HepG2 (cell line): Measurements from ENCODE around the gene MVK. TPM values are rescaled to one million over a fixed set of nuclear protein-coding genes. Genes with fewer than 3 reads are reported as not detected.

Source experiments
- ATAC-seq: fragments of 200-7000 bp; cut with Tn5 transposase; 3 replicates; pipeline ENCODE4 v1.9.1; 2020; ENCODE audit warnings: mild to moderate bottlenecking, moderate library complexity
- BruUV-seq: library from RNA; stranded (reverse); fragments of 400-500 nt; replicated peaks from 2 replicates; lab custom pipeline; 2021; lab: Mats Ljungman, UMichigan
- CTCF ChIA-PET: fragments of 300-600 bp; formaldehyde crosslinking; extraction: SDS; loops from one replicate; lab custom pipeline; 2021; ENCODE audit warnings: low total read pairs, inconsistent platforms, low intra/inter-chr PET ratio; lab: Yijun Ruan, JAX
- POLR2A ChIA-PET: fragments of 350-600 bp; sonication (Branson Sonifier 250); formaldehyde crosslinking; loops from one replicate; lab custom pipeline; 2020; ENCODE audit warnings: antibody characterized with exemption, inconsistent platforms; lab: Yijun Ruan, JAX
- DNase-seq: peaks from one replicate; pipeline ENCODE4 v3.0.0-alpha.2; 2015; ENCODE audit warnings: low spot score
- FAIRE-seq: peaks from 3 replicates; lab custom pipeline; 2011; peaks lifted over from hg19 to GRCh38; lab: Jason Lieb, UNC
- H2AFZ ChIP-seq: one replicate; pipeline ENCODE4 v1.6.1; 2011; ENCODE audit warnings: low read length, inconsistent platforms
- H3K27ac ChIP-seq: fragments of 300-600 bp; 3 replicates; pipeline ENCODE4 v1.8.0; 2011; ENCODE audit warnings: mixed run types, mild to moderate bottlenecking, mixed read lengths, low read length, inconsistent platforms; ENCODE audit not compliant: insufficient read depth; ENCODE audit errors: extremely low read length
- H3K27me3 ChIP-seq, 2 experiments: fragments of 200-600 bp in 1 of 2; 2 replicates in 1 of 2; 3 replicates in 1 of 2; pipeline versions ENCODE4 v1.6.0 to v1.8.0; 2011; ENCODE audit warnings: low read length in 2 of 2, mild to moderate bottlenecking in 2 of 2, moderate library complexity in 2 of 2, inconsistent platforms in 1 of 2; ENCODE audit not compliant: insufficient read depth in 2 of 2, control insufficient read depth in 1 of 2
- H3K36me3 ChIP-seq, 2 experiments: fragments of 200-600 bp in 1 of 2; replicated peaks in 1 of 2; 2 replicates in 1 of 2; 3 replicates in 1 of 2; pipeline versions ENCODE4 v1.5.1 to v1.8.0; 2011; ENCODE audit warnings: low read length in 2 of 2, inconsistent platforms in 1 of 2; ENCODE audit not compliant: insufficient read depth in 2 of 2, control insufficient read depth in 1 of 2
- H3K4me1 ChIP-seq: 2 replicates; pipeline ENCODE4 v1.5.1; 2012; ENCODE audit warnings: low read length, inconsistent platforms; ENCODE audit not compliant: insufficient read depth
- H3K4me2 ChIP-seq: 2 replicates; pipeline ENCODE4 v1.6.0; 2011; ENCODE audit warnings: low read depth, low read length, inconsistent platforms
- H3K4me3 ChIP-seq, 3 experiments: fragments of 200-600 bp in 1 of 3; sonication (generic), shearing (Covaris generic) in 1 of 3; replicated peaks in 1 of 3; 2 replicates each; pipeline ENCODE4 v1.5.1; 2011 to 2016; ENCODE audit warnings: low read length in 3 of 3, inconsistent platforms in 2 of 3, low read depth in 2 of 3, mild to moderate bottlenecking in 2 of 3, control low read depth in 1 of 3, mixed read lengths in 1 of 3; ENCODE audit not compliant: insufficient read depth in 1 of 3
- H3K79me2 ChIP-seq: one replicate; pipeline ENCODE4 v1.6.1; 2011; ENCODE audit warnings: low read length, inconsistent platforms; ENCODE audit not compliant: insufficient read depth
- H3K9ac ChIP-seq: 2 replicates; pipeline ENCODE4 v1.6.0; 2011; ENCODE audit warnings: mild to moderate bottlenecking, low read depth, low read length, inconsistent platforms; ENCODE audit not compliant: insufficient read depth
- H3K9me3 ChIP-seq: 2 replicates; pipeline ENCODE4 v1.5.1; 2012; ENCODE audit warnings: mild to moderate bottlenecking, low read length
- H4K20me1 ChIP-seq: 2 replicates; pipeline ENCODE4 v1.6.0; 2011; ENCODE audit warnings: inconsistent platforms, mild to moderate bottlenecking, low read length, moderate library complexity; ENCODE audit not compliant: insufficient read depth
- CAMTA2 ChIP-seq: sonication (generic); formaldehyde crosslinking; IDR thresholded peaks from 2 replicates; pipeline ENCODE4 v1.4.0; 2020; ENCODE audit warnings: mild to moderate bottlenecking, missing genetic modification reagents, borderline replicate concordance
- CBFB ChIP-seq: sonication (generic); formaldehyde crosslinking; IDR thresholded peaks from 2 replicates; pipeline ENCODE4 v1.4.0; 2020; ENCODE audit warnings: missing genetic modification reagents
- GTF2F1 ChIP-seq: fragments of 150-350 bp; IDR thresholded peaks from 2 replicates; pipeline ENCODE4 v1.6.1; 2014; ENCODE audit warnings: low read length
- KDM1A ChIP-seq: IDR thresholded peaks from 2 replicates; pipeline ENCODE4 v1.6.1; 2016; ENCODE audit warnings: missing compliant biosample characterization
- NFIC ChIP-seq: IDR thresholded peaks from 2 replicates; pipeline ENCODE4 v1.6.1; 2012; ENCODE audit warnings: mild to moderate bottlenecking, low read length, inconsistent platforms
- RAD21 ChIP-seq: fragments of 450-650 bp; formaldehyde crosslinking; IDR thresholded peaks from 2 replicates; pipeline ENCODE4 v1.5.0; 2020; ENCODE audit warnings: mild to moderate bottlenecking
- SATB2 ChIP-seq: sonication (generic); formaldehyde crosslinking; IDR thresholded peaks from 2 replicates; pipeline ENCODE4 v1.5.0; 2020; ENCODE audit warnings: missing genetic modification reagents
- SMC3 ChIP-seq: IDR thresholded peaks from 2 replicates; pipeline ENCODE4 v1.6.1; 2011; ENCODE audit warnings: low read length, improper control_type of control experiment
- SOX5 ChIP-seq: IDR thresholded peaks from 2 replicates; pipeline ENCODE4 v1.6.1; 2016; ENCODE audit warnings: borderline replicate concordance
- SP140L ChIP-seq: sonication (generic); formaldehyde crosslinking; IDR thresholded peaks from 2 replicates; pipeline ENCODE4 v1.4.0; 2020; ENCODE audit warnings: missing genetic modification reagents, borderline replicate concordance
- STAG1 ChIP-seq: sonication (generic); formaldehyde crosslinking; IDR thresholded peaks from 2 replicates; pipeline ENCODE4 v1.4.0; 2020; ENCODE audit warnings: missing genetic modification reagents
- STAT5B ChIP-seq: sonication (generic); formaldehyde crosslinking; IDR thresholded peaks from 2 replicates; pipeline ENCODE4 v1.4.0; 2020; ENCODE audit warnings: missing genetic modification reagents
- YY1 ChIP-seq: IDR thresholded peaks from 2 replicates; pipeline ENCODE4 v1.6.1; 2011; ENCODE audit warnings: low read length, low read depth, moderate library complexity, mild to moderate bottlenecking; ENCODE audit not compliant: insufficient read depth, insufficient replicate concordance
- ZNF225 ChIP-seq: sonication (generic); formaldehyde crosslinking; IDR thresholded peaks from 2 replicates; pipeline ENCODE4 v1.4.0; 2020; ENCODE audit warnings: mild to moderate bottlenecking, missing genetic modification reagents
- ZNF629 ChIP-seq: sonication (generic); formaldehyde crosslinking; conservative IDR thresholded peaks from 2 replicates; pipeline ENCODE4 v1.5.0; 2020; ENCODE audit warnings: missing genetic modification reagents
- WGBS: methylation state at CpG from one replicate; pipeline ENCODE4 v1.1.6; 2017; ENCODE audit warnings: low lambda C conversion rate; 5-methylcytosine and 5-hydroxymethylcytosine counted together
- in situ Hi-C: cut with HindIII; loops from 2 replicates; pipeline ENCODE4 v1.10.0; 2017; ENCODE audit warnings: low pct_unique_long_range_greater_than_20kb; ENCODE audit not compliant: extremely low pct_ligation_motif_present
- intact Hi-C: fragments of 100-400 bp; cut with micrococcal nuclease; formaldehyde crosslinking; loops from one replicate; pipeline ENCODE4 v1.10.0; 2022; ENCODE audit not compliant: unreplicated experiment
- polyA plus RNA-seq, 8 experiments: library from polyadenylated mRNA; depleted of rRNA in 3 of 8; stranded (reverse) in 7 of 8; unstranded in 1 of 8; fragments of >200 nt; fragmentation: Illumina TruSeq in 4 of 8; extraction: Trizol in 4 of 8; gene quantifications; 2 replicates each; pipeline versions ENCODE4 v1.2.1 to v1.2.3, GENCODE V29; 2011 to 2016; ENCODE audit warnings: low read depth in 4 of 8, missing spikeins in 1 of 8, mixed read lengths in 1 of 8; ENCODE audit not compliant: insufficient read depth in 1 of 8
- total RNA-seq, 5 experiments: library from RNA; depleted of rRNA; stranded (reverse); fragments of >200 nt; fragmentation: Illumina TruSeq; extraction: Trizol; gene quantifications; 2 replicates each; pipeline ENCODE4 v1.2.3, GENCODE V29; 2016; ENCODE audit warnings: low read depth in 1 of 5
- TF ChIP-seq, protein P1 (sequence below): sonication (generic); formaldehyde crosslinking; IDR thresholded peaks from 2 replicates; pipeline ENCODE4 v1.5.1; 2020; ENCODE audit warnings: missing genetic modification reagents, mild to moderate bottlenecking, borderline replicate concordance
- TF ChIP-seq, protein P2 (sequence below): sonication (generic); formaldehyde crosslinking; IDR thresholded peaks from 2 replicates; pipeline ENCODE4 v1.5.0; 2020; ENCODE audit warnings: mild to moderate bottlenecking, missing genetic modification reagents, moderate library complexity

The MVK gene
- total and polyA plus RNA-seq, 2 of the 13 experiments (the other 11 are each of a cell fraction or from before 2014, with no cell fraction given), result 11.6 to 66.9 TPM

- Histone ChIP-seq H3K9ac (no peak overlapping the region), H3K9me3 (no peaks in the 10 kb centered on the region), H3K36me3 (no peaks in the 10 kb centered on the region), H3K4me1 (peaks cover 10% of the 10 kb centered on the region), H3K4me3 (no peak overlapping the region), H3K27ac (no peak overlapping the region), H3K4me2 (no peak overlapping the region), H3K79me2 (no peaks in the 10 kb centered on the region), H2AFZ (no peak overlapping the region), H3K27me3 (peaks cover 9 to 40% of the 10 kb centered on the region in 2 experiments; a peak in 4 of 5 replicates), H4K20me1 (no peaks in the 10 kb centered on the region)
- POLR2A ChIA-PET, result no interaction called here
- TF ChIP-seq GTF2F1, result no peak
- TF ChIP-seq SOX5 (CRISPR knock-in tag), result no peak
- TF ChIP-seq CAMTA2 (CRISPR knock-in tag), result no peak
- TF ChIP-seq SP140L, result no peak
- TF ChIP-seq ZNF629 (CRISPR knock-in tag), result peak; percentile 75
- DNase-seq (no peak), FAIRE-seq (no peak), ATAC-seq (no peak)
- no TSS peak for BruUV-seq
- in situ Hi-C loops (no loop called here), intact Hi-C loops (no loop called here)
- CTCF ChIA-PET, result no interaction called here
- WGBS, result 70% methylated on average over 1 of the region's 3 CpGs
Observed at GRCh38 chr12:109612003-109612402, 38.4 kb downstream of the MVK start.

DNA sequence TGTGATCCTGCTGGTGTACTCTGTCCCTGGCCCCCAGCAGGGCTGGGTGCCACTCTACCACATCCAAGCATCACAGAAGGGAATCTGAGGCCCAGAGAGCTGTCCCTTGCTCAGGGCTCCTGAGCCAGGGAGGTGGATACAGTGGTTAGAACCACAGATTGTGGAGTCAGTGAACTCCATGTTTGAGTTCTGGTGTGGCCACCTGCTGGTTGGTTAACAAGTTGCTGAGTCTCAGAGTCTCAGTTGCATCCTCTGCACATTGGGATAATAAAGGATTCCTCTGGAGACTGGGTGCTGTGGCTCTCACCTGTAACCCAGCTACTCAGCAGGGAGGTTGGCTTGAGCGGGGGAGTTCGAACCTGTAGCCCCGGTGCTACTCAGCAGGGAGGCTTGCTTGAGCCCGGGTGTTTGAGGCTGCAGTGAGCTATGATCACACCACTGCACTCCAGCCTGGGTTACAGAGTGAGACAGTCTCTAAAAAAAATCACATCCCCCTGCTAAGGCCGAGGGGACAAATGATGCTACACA lies 39.4 kb downstream of the MVK start:
- H3K27me3 ChIP-seq, result peaks cover 9 to 45% of the 10 kb centered on the region in 2 experiments; a peak in 4 of 5 replicates
- WGBS, result 4% methylated on average over 5 of the region's 5 CpGs
- H3K27ac ChIP-seq, result no peak overlapping the region
- H2AFZ ChIP-seq, result no peak overlapping the region
- peak; percentile 72 for ATAC-seq
- no peaks in the 10 kb centered on the region for H4K20me1 ChIP-seq
- no peaks in the 10 kb centered on the region for H3K36me3 ChIP-seq
- intact Hi-C loops, result no loop called here
- CTCF ChIA-PET, result interaction anchor here (1.2 kb wide), 1 partner anchor 15 kb away, joined by 7 read pairs; no protein-coding TSS in a partner anchor
- TF ChIP-seq, protein P1, sequence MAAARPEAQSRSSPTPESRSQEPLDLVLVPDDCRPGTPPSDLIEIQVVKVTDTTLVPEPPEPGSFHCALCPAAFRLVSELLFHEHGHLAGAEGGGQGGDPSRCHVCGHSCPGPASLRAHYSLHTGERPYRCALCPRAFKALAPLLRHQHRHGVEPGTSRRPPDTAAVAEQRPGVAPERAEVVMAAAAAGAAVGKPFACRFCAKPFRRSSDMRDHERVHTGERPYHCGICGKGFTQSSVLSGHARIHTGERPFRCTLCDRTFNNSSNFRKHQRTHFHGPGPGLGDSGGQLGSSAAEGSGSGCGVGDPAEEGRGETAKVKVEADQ (CRISPR knock-in tag), result no peak
- TF ChIP-seq RAD21 (CRISPR knock-in tag) (peak; percentile 47; the same call in 1 of the 2 replicates), ZNF629 (CRISPR knock-in tag) (peak; percentile 90), YY1 (peak; percentile 14), SATB2 (CRISPR knock-in tag) (no peak), KDM1A (CRISPR knock-in tag) (0 out of 2 replicates have a peak, but pooled peaks have one; percentile 24), STAG1 (CRISPR knock-in tag) (peak; percentile 58), SMC3 (peak; percentile 44; the same call in 1 of the 2 replicates), CBFB (CRISPR knock-in tag) (no peak), ZNF225 (CRISPR knock-in tag) (no peak), STAT5B (CRISPR knock-in tag) (no peak), NFIC (no peak)
- TF ChIP-seq, protein P2, sequence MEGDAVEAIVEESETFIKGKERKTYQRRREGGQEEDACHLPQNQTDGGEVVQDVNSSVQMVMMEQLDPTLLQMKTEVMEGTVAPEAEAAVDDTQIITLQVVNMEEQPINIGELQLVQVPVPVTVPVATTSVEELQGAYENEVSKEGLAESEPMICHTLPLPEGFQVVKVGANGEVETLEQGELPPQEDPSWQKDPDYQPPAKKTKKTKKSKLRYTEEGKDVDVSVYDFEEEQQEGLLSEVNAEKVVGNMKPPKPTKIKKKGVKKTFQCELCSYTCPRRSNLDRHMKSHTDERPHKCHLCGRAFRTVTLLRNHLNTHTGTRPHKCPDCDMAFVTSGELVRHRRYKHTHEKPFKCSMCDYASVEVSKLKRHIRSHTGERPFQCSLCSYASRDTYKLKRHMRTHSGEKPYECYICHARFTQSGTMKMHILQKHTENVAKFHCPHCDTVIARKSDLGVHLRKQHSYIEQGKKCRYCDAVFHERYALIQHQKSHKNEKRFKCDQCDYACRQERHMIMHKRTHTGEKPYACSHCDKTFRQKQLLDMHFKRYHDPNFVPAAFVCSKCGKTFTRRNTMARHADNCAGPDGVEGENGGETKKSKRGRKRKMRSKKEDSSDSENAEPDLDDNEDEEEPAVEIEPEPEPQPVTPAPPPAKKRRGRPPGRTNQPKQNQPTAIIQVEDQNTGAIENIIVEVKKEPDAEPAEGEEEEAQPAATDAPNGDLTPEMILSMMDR (CRISPR knock-in tag), result peak; percentile 63
- H3K4me3 ChIP-seq, result no peak overlapping the region
- no TSS peak for BruUV-seq
- no peak overlapping the region for H3K9ac ChIP-seq
- no peak overlapping the region for H3K4me2 ChIP-seq
- in situ Hi-C loops, result no loop called here
- peaks cover 7% of the 10 kb centered on the region; the same call in 1 of the 2 replicates for H3K4me1 ChIP-seq
- peak; percentile 41 for DNase-seq
- H3K9me3 ChIP-seq, result no peaks in the 10 kb centered on the region
- no peak for FAIRE-seq
- POLR2A ChIA-PET, result no interaction called here
- H3K79me2 ChIP-seq, result no peaks in the 10 kb centered on the region
